Measurements from ENCODE around the gene FTO. TPM values are rescaled to one million over a fixed set of nuclear protein-coding genes. Genes with fewer than 3 reads are reported as not detected.

FTO gene
- total and polyA plus RNA-seq, 2 of the 13 experiments (the other 11 are each of a cell fraction or from before 2014, with no cell fraction given): 41.6 to 55.8 TPM

- 98% methylated on average over 5 of the region's 5 CpGs for WGBS (ENCODE audit: low lambda C conversion rate)
- DNase-seq (ENCODE audit: low spot score) (no peak), ATAC-seq (no peak), FAIRE-seq (no peak)
- no peaks in the 10 kb centered on the region for H3K79me2 ChIP-seq (ENCODE audit: insufficient read depth, low read length)
- POLR2A ChIA-PET: no interaction called here
- no peaks in the 10 kb centered on the region for H4K20me1 ChIP-seq (ENCODE audit: insufficient read depth, low read length)
- no peak overlapping the region for H2AFZ ChIP-seq (ENCODE audit: low read length)
- intact Hi-C loops (cut with micrococcal nuclease; ENCODE audit: unreplicated experiment) (no loop called here), in situ Hi-C loops (cut with HindIII; ENCODE audit: extremely low pct_ligation_motif_present, low pct_unique_long_range_greater_than_20kb) (no loop called here)
- TF ChIP-seq MAFK (conservative IDR thresholded peaks at IDR 0.05 in 1 of 2, IDR thresholded peaks at IDR 0.05 in 1 of 2; ENCODE audit: low read length in 2 of 2) (peak in 1 of 2 experiments; percentile 36; a peak in 2 of 4 replicates), ZFP62 (CRISPR knock-in tag; IDR thresholded peaks at IDR 0.05) (no peak)
- CTCF ChIA-PET (ENCODE audit: low intra/inter-chr PET ratio, low total read pairs): no interaction called here
- H3K4me3 ChIP-seq (replicated peaks in 1 of 3; ENCODE audit: insufficient read depth in 1 of 3, low read depth in 2 of 3, low read length in 3 of 3): no peak overlapping the region
- no peak overlapping the region for H3K27ac ChIP-seq (ENCODE audit: extremely low read length, insufficient read depth, low read length)
- peaks cover 13% of the 10 kb centered on the region for H3K4me1 ChIP-seq (ENCODE audit: insufficient read depth, low read length)
- H3K4me2 ChIP-seq (ENCODE audit: low read depth, low read length): no peak overlapping the region
- H3K9ac ChIP-seq (ENCODE audit: insufficient read depth, low read depth, low read length): no peak overlapping the region
- no peaks in the 10 kb centered on the region for H3K36me3 ChIP-seq (replicated peaks in 1 of 2; ENCODE audit: control insufficient read depth in 1 of 2, insufficient read depth in 2 of 2, low read length in 2 of 2)
- H3K9me3 ChIP-seq (ENCODE audit: low read length): no peaks in the 10 kb centered on the region
- H3K27me3 ChIP-seq (ENCODE audit: control insufficient read depth in 1 of 2, insufficient read depth in 2 of 2, low read length in 2 of 2): no peaks in the 10 kb centered on the region
- BruUV-seq (replicated peaks): no TSS peak
These were observed 211.7 kb downstream of the FTO start for GRCh38 chr16:53915452-53916160.

- TF ChIP-seq ZKSCAN1 (IDR thresholded peaks at IDR 0.05; ENCODE audit: low read length) (no peak), FOXC1 (CRISPR knock-in tag; IDR thresholded peaks at IDR 0.05; ENCODE audit: borderline replicate concordance) (no peak), ZBTB3 (CRISPR knock-in tag; IDR thresholded peaks at IDR 0.05; ENCODE audit: borderline replicate concordance, low read depth) (no peak), AFF4 (CRISPR knock-in tag; IDR thresholded peaks at IDR 0.05) (no peak), HOMEZ (CRISPR knock-in tag; IDR thresholded peaks at IDR 0.05; ENCODE audit: low read depth) (no peak), SKI (IDR thresholded peaks at IDR 0.05; ENCODE audit: partially characterized antibody) (no peak), ZFP36L2 (CRISPR knock-in tag; IDR thresholded peaks at IDR 0.05) (no peak)
- in situ Hi-C loops (cut with HindIII; ENCODE audit: extremely low pct_ligation_motif_present, low pct_unique_long_range_greater_than_20kb) (no loop called here), intact Hi-C loops (cut with micrococcal nuclease; ENCODE audit: unreplicated experiment) (no loop called here)
- H4K20me1 ChIP-seq (ENCODE audit: insufficient read depth, low read length): no peaks in the 10 kb centered on the region
- H3K9ac ChIP-seq (ENCODE audit: insufficient read depth, low read depth, low read length): no peak overlapping the region
- ChIA-PET POLR2A (no interaction called here), CTCF (ENCODE audit: low intra/inter-chr PET ratio, low total read pairs) (no interaction called here)
- H3K4me2 ChIP-seq (ENCODE audit: low read depth, low read length): no peak overlapping the region
- FAIRE-seq: no peak
- BruUV-seq (replicated peaks): no TSS peak
- H2AFZ ChIP-seq (ENCODE audit: low read length): no peak overlapping the region
- ATAC-seq: no peak
- no peak for DNase-seq (ENCODE audit: low spot score)
- no peaks in the 10 kb centered on the region for H3K27me3 ChIP-seq (ENCODE audit: control insufficient read depth in 1 of 2, insufficient read depth in 2 of 2, low read length in 2 of 2)
- no peaks in the 10 kb centered on the region for H3K9me3 ChIP-seq (ENCODE audit: low read length)
- no peak overlapping the region for H3K27ac ChIP-seq (ENCODE audit: extremely low read length, insufficient read depth, low read length)
- H3K4me1 ChIP-seq (ENCODE audit: insufficient read depth, low read length): peaks cover 18% of the 10 kb centered on the region
- no peaks in the 10 kb centered on the region for H3K36me3 ChIP-seq (replicated peaks in 1 of 2; ENCODE audit: control insufficient read depth in 1 of 2, insufficient read depth in 2 of 2, low read length in 2 of 2)
- no peak overlapping the region for H3K4me3 ChIP-seq (replicated peaks in 1 of 3; ENCODE audit: insufficient read depth in 1 of 3, low read depth in 2 of 3, low read length in 3 of 3)
- 96% methylated on average over 3 of the region's 3 CpGs for WGBS (ENCODE audit: low lambda C conversion rate)
- H3K79me2 ChIP-seq (ENCODE audit: insufficient read depth, low read length): no peaks in the 10 kb centered on the region
These were observed 217.0 kb downstream of the FTO start for GRCh38 chr16:53920988-53921387.
